Esophagus muscularis mucosa (tissue), 3 donors: ENCODE data around the gene SPSB4.

Source experiments
- CTCF ChIP-seq, 3 experiments: fragments of 200-600 bp in 2 of 3; fragments of 450-650 bp in 1 of 3; sonication (generic) in 2 of 3; IDR thresholded peaks; one replicate each; pipeline ENCODE4 v1.5.1; 2017 to 2019; ENCODE audit warnings: antibody characterized with exemption in 3 of 3, mild to moderate bottlenecking in 2 of 3, moderate library complexity in 1 of 3
- POLR2A ChIP-seq: fragments of 450-650 bp; IDR thresholded peaks from one replicate; pipeline ENCODE4 v1.6.1; 2017; ENCODE audit warnings: antibody characterized with exemption, moderate library complexity, mild to moderate bottlenecking, low read depth
- POLR2AphosphoS5 ChIP-seq, 2 donors: sonication (generic); formaldehyde crosslinking; IDR thresholded peaks; one replicate each; pipeline ENCODE4 v1.6.1; 2017; ENCODE audit warnings: antibody characterized with exemption in 2 of 2

GRCh38 chr3:141019244-141019643 lies 31.9 kb upstream of the SPSB4 start:
- TF ChIP-seq POLR2A = no peak
- TF ChIP-seq CTCF (IDR thresholded peaks at IDR 0.05) = no peak
- no peak for TF ChIP-seq POLR2AphosphoS5 (IDR thresholded peaks at IDR 0.05)
